GM12801 (cell line): ENCODE results near the gene ENDOU.

ENCODE experiments used
- CTCF ChIP-seq: IDR thresholded peaks from one replicate; pipeline ENCODE4 v1.5.1; 2011; ENCODE audit warnings: control low read depth; ENCODE audit not compliant: insufficient read length; ENCODE audit errors: extremely low read depth

ENDOU gene

DNA sequence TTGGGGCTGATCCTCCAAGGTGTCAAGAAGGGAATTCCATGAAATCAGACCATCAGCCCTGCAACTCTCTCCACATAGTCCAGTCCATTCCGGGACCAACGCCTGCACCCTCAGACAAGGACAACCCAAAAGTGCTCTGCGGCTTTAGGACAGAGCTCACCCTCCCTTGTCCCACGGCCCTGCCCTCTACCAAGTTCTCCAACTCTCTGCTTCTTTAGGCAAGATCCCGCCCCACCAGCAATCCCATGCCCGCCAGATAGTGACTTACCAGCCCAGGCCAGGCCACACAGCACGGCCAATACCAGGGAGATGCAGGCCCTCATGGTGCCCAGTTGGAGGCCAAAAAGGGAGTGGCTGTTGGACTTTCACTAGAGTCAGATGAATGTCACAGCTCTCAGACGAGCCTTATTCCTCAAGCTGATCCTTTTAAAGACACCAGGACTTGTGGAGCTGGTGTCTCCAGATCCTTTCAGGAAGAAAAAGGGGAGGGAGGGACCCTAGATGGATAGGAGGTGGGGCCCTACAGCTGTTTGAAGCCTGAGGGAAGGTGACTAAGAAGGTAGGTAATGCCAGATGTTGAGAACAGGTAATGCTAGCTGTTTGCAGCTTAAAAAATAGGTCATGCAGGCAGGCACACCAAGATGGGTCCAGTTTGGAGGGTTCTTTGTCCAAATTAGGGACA, at the start of gene ENDOU:
Gene ENDOU, minus strand, starts transcription at position 400 of the 682 bp plus-strand sequence. Its CDS starts 77 bp downstream, at position 323.
- TF ChIP-seq CTCF = no peak

- no peak for TF ChIP-seq CTCF
Observed at GRCh38 chr12:47774663-47775062, 49.4 kb upstream of the ENDOU start.

GRCh38 chr12:47773858-47774580, 48.7 kb upstream of the ENDOU start:
- no peak for TF ChIP-seq CTCF

- TF ChIP-seq CTCF = no peak
Observed at GRCh38 chr12:47773062-47773857, 48.0 kb upstream of the ENDOU start, which contains the start of gene SLC48A1. Gene SLC48A1, plus strand, starts transcription at chr12:47773238. Its CDS starts 67 bp downstream, at chr12:47773305.

DNA sequence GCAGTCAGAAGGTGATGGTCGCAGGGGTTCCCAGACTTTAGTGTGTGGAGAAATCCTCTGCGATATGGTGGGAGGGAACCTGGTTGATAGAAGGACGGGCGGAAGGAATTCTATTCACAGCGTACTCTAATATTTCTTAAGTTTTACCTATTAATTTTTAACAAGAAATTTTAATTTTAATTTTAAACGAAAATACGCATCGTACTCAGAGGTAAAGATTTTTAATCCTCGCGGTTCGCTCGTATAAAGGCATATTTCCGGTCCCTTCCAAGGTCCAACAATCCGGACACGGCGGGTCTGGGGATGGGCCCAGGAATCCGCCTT, 47.4 kb upstream of the ENDOU start:
- no peak for TF ChIP-seq CTCF

DNA sequence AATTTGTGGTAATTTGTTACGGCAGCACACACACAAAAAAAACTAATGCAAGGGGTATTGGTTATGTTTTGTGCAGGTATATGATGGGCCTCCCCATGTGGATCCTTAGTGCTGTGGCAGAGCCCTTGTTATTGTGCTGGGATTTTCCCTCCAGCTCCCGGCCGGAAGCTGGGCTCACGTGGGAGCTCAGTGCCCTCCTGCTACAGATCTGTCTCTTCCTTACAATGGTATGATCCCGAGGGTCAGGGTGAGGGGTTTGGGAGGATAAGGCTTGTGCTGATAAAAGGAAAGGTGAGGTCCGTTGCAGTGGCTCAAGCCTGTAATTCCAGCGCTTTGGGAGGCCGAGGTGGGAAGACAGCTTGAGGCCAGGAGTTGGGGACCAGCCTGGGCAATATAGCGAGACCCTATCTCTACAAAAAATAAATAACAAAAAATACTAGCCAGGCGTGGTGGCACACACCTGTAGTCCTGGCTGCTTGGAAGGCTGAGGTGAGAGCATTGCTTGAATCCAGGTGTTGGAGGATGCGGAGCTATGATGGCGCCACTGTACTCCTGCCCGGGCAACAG, 46.9 kb upstream of the ENDOU start:
- TF ChIP-seq CTCF = no peak

- TF ChIP-seq CTCF = no peak
Observed at GRCh38 chr12:47771304-47771703, 46.0 kb upstream of the ENDOU start.
